ENCODE data around the gene APOO. TPM values are rescaled to one million over a fixed set of nuclear protein-coding genes. Genes with fewer than 3 reads are reported as not detected.

The APOO gene
- total and polyA plus RNA-seq, 3 donors from 2014 or later = 29.4 to 33.8 (median 31.1) TPM

GRCh38 chrX:23907111-23907497, 634 bp downstream of the APOO start:
- intact Hi-C loops (cut with DNase I; ENCODE audit: low total_unique reads) = loop anchor here (10.0 kb wide), 1 partner anchor 122 kb away; the partner anchor contains the start of gene SAT1

GRCh38 chrX:23904096-23904495, 3.6 kb downstream of the APOO start:
- no peak for TF ChIP-seq CTCF (IDR thresholded peaks at IDR 0.05)
- no peak for TF ChIP-seq POLR2A (IDR thresholded peaks at IDR 0.05)

More at GRCh38 chrX:23907111-23907497, 634 bp downstream of the APOO start:
- TF ChIP-seq POLR2A (IDR thresholded peaks at IDR 0.05) (no peak), CTCF (IDR thresholded peaks at IDR 0.05) (no peak)
- Histone ChIP-seq H3K27me3 (no peaks in the 10 kb centered on the region), H3K27ac (peak overlapping the region; percentile 81 to 84), H3K36me3 (ENCODE audit: low read depth, missing control alignments) (no peaks in the 10 kb centered on the region), H3K9me3 (no peaks in the 10 kb centered on the region), H3K4me1 (peaks cover 2% of the 10 kb centered on the region), H3K4me3 (peak overlapping the region; percentile 59 to 73)
- DNase-seq = no peak
- WGBS, 2 donors = 1 to 2% methylated on average over 8 to 12 of the region's 12 CpGs

GRCh38 chrX:23902419-23902818, 5.3 kb downstream of the APOO start:
- Histone ChIP-seq H3K27me3 (no peaks in the 10 kb centered on the region), H3K4me1 (peaks cover 16% of the 10 kb centered on the region), H3K9me3 (no peaks in the 10 kb centered on the region), H3K27ac (peak overlapping the region in 1 of 2 donors; percentile 45), H3K4me3 (no peak overlapping the region), H3K36me3 (ENCODE audit: low read depth, missing control alignments) (no peaks in the 10 kb centered on the region)
- TF ChIP-seq CTCF (IDR thresholded peaks at IDR 0.05) (peak in 2 of 3 experiments; percentile 52 to 65), POLR2A (IDR thresholded peaks at IDR 0.05) (no peak)
- no peak for DNase-seq
- WGBS, 2 donors = 22 to 30% methylated on average over 2 of the region's 2 CpGs
- intact Hi-C loops (cut with DNase I; ENCODE audit: low total_unique reads) = loop anchor here (10.0 kb wide), 1 partner anchor 118 kb away; the partner anchor contains the start of gene SAT1

More at GRCh38 chrX:23904096-23904495, 3.6 kb downstream of the APOO start:
- DNase-seq = no peak
- Histone ChIP-seq H3K27me3 (no peaks in the 10 kb centered on the region), H3K27ac (no peak overlapping the region), H3K36me3 (ENCODE audit: low read depth, missing control alignments) (no peaks in the 10 kb centered on the region), H3K4me3 (no peak overlapping the region), H3K9me3 (no peaks in the 10 kb centered on the region), H3K4me1 (peaks cover 8% of the 10 kb centered on the region)
- 62 to 71% methylated on average over 1 to 2 of the region's 2 CpGs for WGBS, 2 donors
- intact Hi-C loops (cut with DNase I; ENCODE audit: low total_unique reads) = loop anchor here (10.0 kb wide), 1 partner anchor 119 kb away; the partner anchor contains the start of gene SAT1

GRCh38 chrX:23901805-23902204, 5.9 kb downstream of the APOO start:
- no peaks in the 10 kb centered on the region for H3K27me3 ChIP-seq
- DNase-seq = peak; percentile 80
- H3K4me3 ChIP-seq = no peak overlapping the region
- no peaks in the 10 kb centered on the region for H3K9me3 ChIP-seq
- TF ChIP-seq CTCF (IDR thresholded peaks at IDR 0.05) = peak; percentile 17 to 63 (median 43)
- no peak for TF ChIP-seq POLR2A (IDR thresholded peaks at IDR 0.05)
- intact Hi-C loops (cut with DNase I; ENCODE audit: low total_unique reads) = loop anchor here (10.0 kb wide), 1 partner anchor 117 kb away; the partner anchor contains the start of gene SAT1
- H3K36me3 ChIP-seq (ENCODE audit: low read depth, missing control alignments) = no peaks in the 10 kb centered on the region
- peak overlapping the region in 1 of 2 donors; percentile 45 for H3K27ac ChIP-seq
- peaks cover 16% of the 10 kb centered on the region for H3K4me1 ChIP-seq
- WGBS, 2 donors = 15 to 33% methylated on average over 1 of the region's 1 CpG

GRCh38 chrX:23901060-23901459, 6.7 kb downstream of the APOO start:
- 85 to 86% methylated on average over 3 of the region's 3 CpGs for WGBS, 2 donors
- Histone ChIP-seq H3K27ac (peak overlapping the region in 1 of 2 donors; percentile 45), H3K4me1 (peaks cover 16% of the 10 kb centered on the region), H3K27me3 (no peaks in the 10 kb centered on the region), H3K9me3 (no peaks in the 10 kb centered on the region), H3K36me3 (ENCODE audit: low read depth, missing control alignments) (no peaks in the 10 kb centered on the region), H3K4me3 (no peak overlapping the region)
- no peak for DNase-seq
- intact Hi-C loops (cut with DNase I; ENCODE audit: low total_unique reads) = loop anchor here (10.0 kb wide), 1 partner anchor 116 kb away; the partner anchor contains the start of gene SAT1
- TF ChIP-seq POLR2A (IDR thresholded peaks at IDR 0.05) = no peak
- no peak for TF ChIP-seq CTCF (IDR thresholded peaks at IDR 0.05)

All from testis (tissue), 3 donors.